GM11168 (cell line): ENCODE data around the gene AGBL2.
"Not testable (repeated sequence)": the region's sequence is repeated elsewhere in the genome, so short reads cannot be mapped to it uniquely, and the experiment has no call there.

Experiments used
- in situ Hi-C: fragments of 300-500 bp; cut with MboI; formaldehyde crosslinking; loops from one replicate; pipeline ENCODE4 v1.12.0; 2022; ENCODE audit warnings: low sequenced_read_pairs; ENCODE audit not compliant: unreplicated experiment

The AGBL2 gene

DNA sequence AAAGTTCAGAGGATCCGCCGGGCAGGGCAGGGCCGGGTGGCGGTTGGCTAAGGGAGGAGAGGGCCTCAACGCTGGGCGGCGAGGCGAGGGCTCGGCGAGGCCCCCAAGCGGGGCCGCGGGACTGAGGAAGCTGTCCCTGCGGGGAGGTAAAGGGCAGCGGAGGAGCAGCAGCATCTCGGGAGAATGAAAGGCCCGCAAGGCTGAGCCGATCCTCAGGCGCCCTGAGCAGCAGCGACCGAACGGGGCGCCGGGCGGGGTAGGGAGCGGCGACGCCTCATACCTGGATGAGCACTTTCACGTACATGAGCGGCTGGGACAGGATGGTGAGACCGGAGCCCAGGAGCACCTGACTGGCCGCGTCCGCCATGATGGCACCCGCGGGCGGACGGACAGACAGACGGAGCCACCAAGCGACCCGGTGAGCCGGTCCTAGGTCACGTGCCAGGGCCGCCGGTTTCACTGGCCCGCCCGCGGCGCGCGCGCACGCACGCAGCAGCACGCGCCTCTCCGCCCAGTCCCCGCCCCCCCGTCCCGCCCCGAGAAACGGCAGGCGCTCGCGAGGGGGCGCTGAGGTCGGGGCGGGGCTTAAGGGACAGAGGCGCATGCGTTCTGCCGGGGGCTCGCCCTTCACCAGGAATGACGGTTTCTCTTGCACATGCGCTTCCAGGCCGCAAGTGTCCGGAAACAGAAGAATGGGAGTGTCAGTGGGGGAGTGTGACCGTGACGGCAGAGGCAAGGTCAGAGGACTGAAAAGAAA is 72.9 kb downstream of the AGBL2 start, which contains the start of gene MTCH2:
MTCH2 (minus strand) TSS at position 461 of the 757 bp plus-strand sequence; CDS start at position 367, 94 bp downstream.
- in situ Hi-C loops, result no loop called here

- in situ Hi-C loops, result no loop called here
These were observed 73.5 kb downstream of the AGBL2 start for GRCh38 chr11:47641600-47642098.

DNA sequence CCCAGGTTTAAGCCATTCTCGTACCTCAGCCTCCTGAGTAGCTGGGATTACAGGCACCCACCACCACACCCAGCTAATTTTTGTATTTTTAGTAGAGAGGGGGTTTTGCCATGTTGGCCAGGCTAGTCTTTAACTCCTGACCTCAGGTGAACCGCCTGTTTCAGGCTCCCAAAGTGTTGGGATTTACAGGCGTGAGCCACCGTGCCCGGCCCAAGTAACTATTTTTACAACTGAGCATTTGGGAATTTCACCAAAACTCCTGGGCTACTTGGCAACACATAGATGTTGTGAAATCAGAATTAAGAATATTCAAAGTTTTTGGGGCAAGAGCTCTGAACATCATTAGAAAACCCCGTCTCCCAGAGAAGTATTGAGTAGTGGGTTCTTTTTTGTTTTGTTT is 74.7 kb downstream of the AGBL2 start:
- in situ Hi-C loops, result not testable (repeated sequence)

DNA sequence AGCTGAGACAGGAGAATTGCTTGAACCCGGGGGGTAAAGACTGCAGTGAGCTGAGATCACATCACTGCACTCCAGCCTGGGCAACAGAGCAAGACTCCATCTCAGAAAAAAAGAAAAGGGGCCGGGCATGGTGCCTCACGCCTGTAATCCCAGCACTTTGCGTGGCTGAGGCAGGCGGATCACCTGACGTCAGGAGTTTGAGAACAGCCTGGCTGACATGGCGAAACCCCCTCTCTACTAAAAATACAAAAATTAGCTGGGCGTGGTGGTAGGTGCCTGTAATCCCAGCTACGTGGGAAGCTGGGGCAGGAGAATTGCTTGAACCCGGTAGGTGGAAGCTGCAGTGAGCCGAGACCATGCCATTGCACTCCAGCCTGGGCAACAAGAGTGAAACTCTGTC is 78.8 kb downstream of the AGBL2 start:
- in situ Hi-C loops, result not testable (repeated sequence)

GRCh38 chr11:47631473-47631872 is 83.7 kb downstream of the AGBL2 start:
- in situ Hi-C loops, result no loop called here

- in situ Hi-C loops, result loop anchor here (10.0 kb wide), 1 partner anchor 197 kb away; no protein-coding TSS in a partner anchor
These were observed 87.1 kb downstream of the AGBL2 start for GRCh38 chr11:47628026-47628425.

GRCh38 chr11:47626234-47626633 is 88.9 kb downstream of the AGBL2 start:
- in situ Hi-C loops, result loop anchor here (10.0 kb wide), 1 partner anchor 199 kb away; no protein-coding TSS in a partner anchor

- in situ Hi-C loops, result loop anchor here (10.0 kb wide), 1 partner anchor 204 kb away; no protein-coding TSS in a partner anchor
These were observed 94.3 kb downstream of the AGBL2 start for GRCh38 chr11:47620836-47621378.

- in situ Hi-C loops, result no loop called here
These were observed 97.8 kb downstream of the AGBL2 start for GRCh38 chr11:47617417-47617809.

DNA sequence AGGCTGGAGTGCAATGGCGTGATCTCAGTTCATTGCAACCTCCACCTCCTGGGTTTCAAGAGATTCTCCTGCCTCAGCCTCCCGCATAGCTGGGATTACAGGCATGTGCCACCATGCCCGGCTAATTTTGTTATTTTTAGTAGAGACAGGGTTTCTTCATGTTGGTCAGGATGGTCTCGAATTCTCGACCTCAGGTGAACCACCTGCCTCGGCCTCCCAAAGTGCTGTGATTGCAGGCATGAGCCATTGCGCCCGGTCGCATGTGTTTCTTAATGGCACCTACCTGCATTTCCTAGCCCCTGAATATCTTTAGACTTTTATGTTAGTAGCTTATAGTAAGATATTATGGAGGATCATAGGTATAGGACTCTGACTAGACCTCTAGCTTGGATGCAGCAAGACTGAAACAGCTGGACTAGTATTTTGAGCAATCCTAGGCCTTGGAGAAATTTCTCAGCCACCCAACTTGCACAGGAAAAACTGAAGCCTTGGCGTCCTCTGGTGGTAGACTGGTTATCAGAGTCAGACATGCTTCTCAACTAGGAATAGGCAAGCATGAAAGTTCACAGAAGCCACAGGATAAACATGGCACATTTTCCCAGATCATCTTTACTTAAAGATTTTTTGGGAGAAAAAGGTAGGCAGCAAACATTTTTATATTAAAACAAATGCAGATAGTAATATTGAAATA is 98.3 kb downstream of the AGBL2 start:
- in situ Hi-C loops, result no loop called here

GRCh38 chr11:47615249-47615648 is 99.9 kb downstream of the AGBL2 start:
- in situ Hi-C loops, result no loop called here

DNA sequence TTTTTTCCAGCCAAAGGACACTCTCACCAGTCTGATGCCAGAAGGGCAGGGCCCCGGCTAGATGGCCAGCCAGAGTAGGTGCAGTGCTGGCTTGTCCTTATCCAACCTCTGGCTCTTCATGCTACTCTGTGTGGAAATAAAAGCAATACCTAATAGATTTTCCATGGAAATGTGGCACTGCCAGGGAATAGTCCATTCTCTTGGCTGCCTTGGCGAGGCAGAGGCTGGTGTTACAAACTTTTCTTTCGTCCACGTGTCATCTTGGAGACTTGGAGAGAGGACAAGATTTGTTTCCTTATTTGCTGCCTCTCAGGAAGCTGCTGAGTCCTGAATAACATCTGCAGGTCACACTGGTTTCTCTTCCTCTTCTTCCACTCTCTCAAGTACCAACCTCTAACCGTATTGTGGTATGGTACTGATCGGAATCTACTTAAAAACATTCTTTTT is 103.8 kb downstream of the AGBL2 start:
- in situ Hi-C loops, result no loop called here

DNA sequence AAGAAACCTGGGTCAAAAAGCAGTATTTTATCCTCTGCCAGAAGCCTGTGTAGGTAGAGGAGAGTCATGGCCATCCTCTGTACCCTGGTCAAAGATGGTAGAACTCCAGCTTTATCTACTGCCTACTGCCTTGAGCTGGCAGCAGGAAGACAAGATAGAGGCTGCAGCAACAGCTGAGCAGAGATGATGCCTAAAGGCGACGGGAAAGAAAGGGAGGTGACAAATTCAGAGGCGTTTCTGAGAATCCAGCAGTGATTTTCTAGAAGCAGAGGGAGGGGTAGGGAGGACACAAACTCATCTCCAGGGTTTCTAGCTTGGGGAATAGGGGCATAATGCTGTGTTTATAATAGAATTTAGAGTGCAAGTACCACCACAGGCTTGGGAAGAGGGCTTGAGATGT is 105.5 kb downstream of the AGBL2 start:
- in situ Hi-C loops, result no loop called here
